Heart right ventricle (tissue), 16 donors: Measurements from ENCODE around the gene DNAH3. TPM values are rescaled to one million over a fixed set of nuclear protein-coding genes. Genes with fewer than 3 reads are reported as not detected.

ENCODE experiments used
- ATAC-seq, 8 donors: fragments of 200-7000 bp; cut with Tn5 transposase; one replicate each; pipeline ENCODE4 v1.9.1; 2020; ENCODE audit warnings: mild to moderate bottlenecking in 8 of 8, moderate library complexity in 8 of 8, moderate number of reproducible peaks in 1 of 8
- DNase-seq, 2 donors: peaks; one replicate each; pipeline ENCODE4 v3.0.0-alpha.2; 2020
- H3K27ac ChIP-seq, 10 donors: fragments of 200-600 bp; sonication (generic) in 2 of 10; one replicate each; pipeline versions ENCODE4 v1.5.0 to v1.8.0; 2020 to 2022; ENCODE audit warnings: mild to moderate bottlenecking in 3 of 10
- H3K27me3 ChIP-seq, 7 donors: fragments of 200-600 bp; one replicate each; pipeline ENCODE4 v1.8.0; 2021 to 2022; ENCODE audit warnings: mild to moderate bottlenecking in 2 of 7
- H3K36me3 ChIP-seq, 9 donors: fragments of 200-600 bp; sonication (generic) in 1 of 9; one replicate each; pipeline versions ENCODE4 v1.5.0 to v1.8.0; 2020 to 2022; ENCODE audit warnings: mild to moderate bottlenecking in 2 of 9
- H3K4me1 ChIP-seq, 9 donors: fragments of 200-600 bp; sonication (generic) in 1 of 9; one replicate each; pipeline versions ENCODE4 v1.5.0 to v1.8.0; 2020 to 2022; ENCODE audit warnings: mild to moderate bottlenecking in 4 of 9
- H3K4me3 ChIP-seq, 10 donors: fragments of 200-600 bp; sonication (generic) in 2 of 10; one replicate each; pipeline versions ENCODE4 v1.5.0 to v1.8.0; 2020 to 2022; ENCODE audit warnings: mild to moderate bottlenecking in 7 of 10, moderate library complexity in 2 of 10
- H3K9me3 ChIP-seq, 11 donors: fragments of 200-600 bp in 10 of 11; sonication (generic) in 2 of 11; one replicate each; pipeline versions ENCODE4 v1.5.0 to v1.8.0; 2013 to 2022; ENCODE audit warnings: mild to moderate bottlenecking in 2 of 11, control low read depth in 1 of 11, moderate library complexity in 1 of 11
- WGBS, 2 donors: extraction: QIAGEN DNeasy Blood & Tissue Kit; methylation state at CpG; one replicate each; pipeline ENCODE4 v1.1.7; 2013; ENCODE audit warnings: inconsistent platforms in 1 of 2; 5-methylcytosine and 5-hydroxymethylcytosine counted together
- intact Hi-C, 10 donors: fragments of 100-400 bp; cut with DNase I; formaldehyde crosslinking; loops; one replicate each; pipeline versions ENCODE4 v1.11.1 to v1.14.2; 2022
- polyA plus RNA-seq, 2 donors: library from polyadenylated mRNA; stranded (reverse); fragments of 200-250 nt; gene quantifications; one replicate each; pipeline ENCODE4 v1.2.3, GENCODE V29; 2013
- total RNA-seq, 10 donors: library from RNA; stranded (reverse); fragmentation: NEBNext Ultra II Directional in 3 of 10; extraction: Animal tissue kit (Norgen Biotek cat#: 25700) in 3 of 10; gene quantifications; one replicate each; pipeline versions ENCODE4 v1.2.1 to v1.2.4, GENCODE V29; 2021 to 2023
- TF ChIP-seq, protein P1 (sequence below), 9 donors: fragments of 200-600 bp; sonication (generic) in 2 of 9; IDR thresholded peaks; one replicate each; pipeline versions ENCODE4 v1.5.0 to v1.8.0; 2021 to 2022; ENCODE audit warnings: antibody characterized with exemption in 9 of 9, mild to moderate bottlenecking in 5 of 9, moderate library complexity in 1 of 9
- donor health status: Arrhythmogenic right ventricular cardiomyopathy.
- donor health status: ischemic (EF 13 %, LVEDD 7.1; RV severe dilation, severe dysfunction).
- donor health status: healthy with polysubstance abuse.
- donor health status: DM: no; HTN: yes; CAD: no.
- donor health status: DM: no; HTN: no; CAD: no.
- donor health status: ischemic (EF 25% LVEDD 6.9; RV normal size, moderate dysfunction).
- donor health status: ischemic (EF 25% LVEDD 5.7; RV mildly dilated, moderate dysfunction).
- donor health status: healthy.
- donor health status: DM: yes; HTN: yes; CAD: no.
- donor health status: Ischemic cardiomyopathy.
- donor health status: ischemic (EF 35%, LVEDD 5.7; RV mildly dilated, moderate dysfunction).
- donor health status: nonischemic (EF 11% LVEDD 7.7; RV severe dilation, severe dysfunction).
- donor health status: DM: yes; HTN: yes; CAD: no.
- donor health status: PGD.
- donor health status: ischemic (EF 29% LVEDD 5.4; RV normal size, mild dysfunction).
- donor health status: nonischemic (EF 23%, LVEDD 6.1; RV moderate dilation, normal function).

DNAH3 gene
- total and polyA plus RNA-seq, 12 donors, result 0.39 to 3.7 (median 1.0) TPM; not detected in 1

GRCh38 chr16:21088143-21088542 is 62.5 kb downstream of the DNAH3 start:
- Histone ChIP-seq H3K4me1 (peaks cover 0 to 2% (median 0%) of the 10 kb centered on the region in 9 donors), H3K27me3 (no peaks in the 10 kb centered on the region), H3K9me3 (peaks cover 0 to 10% (median 0%) of the 10 kb centered on the region in 11 donors), H3K27ac (no peak overlapping the region), H3K4me3 (no peak overlapping the region), H3K36me3 (no peaks in the 10 kb centered on the region)
- intact Hi-C loops, result loop anchor here in 4 of 10 donors (5.0 to 10.0 kb wide), 4 partner anchors 163 to 293 kb away; no protein-coding TSS in a partner anchor
- no peak for ATAC-seq
- TF ChIP-seq, protein P1, sequence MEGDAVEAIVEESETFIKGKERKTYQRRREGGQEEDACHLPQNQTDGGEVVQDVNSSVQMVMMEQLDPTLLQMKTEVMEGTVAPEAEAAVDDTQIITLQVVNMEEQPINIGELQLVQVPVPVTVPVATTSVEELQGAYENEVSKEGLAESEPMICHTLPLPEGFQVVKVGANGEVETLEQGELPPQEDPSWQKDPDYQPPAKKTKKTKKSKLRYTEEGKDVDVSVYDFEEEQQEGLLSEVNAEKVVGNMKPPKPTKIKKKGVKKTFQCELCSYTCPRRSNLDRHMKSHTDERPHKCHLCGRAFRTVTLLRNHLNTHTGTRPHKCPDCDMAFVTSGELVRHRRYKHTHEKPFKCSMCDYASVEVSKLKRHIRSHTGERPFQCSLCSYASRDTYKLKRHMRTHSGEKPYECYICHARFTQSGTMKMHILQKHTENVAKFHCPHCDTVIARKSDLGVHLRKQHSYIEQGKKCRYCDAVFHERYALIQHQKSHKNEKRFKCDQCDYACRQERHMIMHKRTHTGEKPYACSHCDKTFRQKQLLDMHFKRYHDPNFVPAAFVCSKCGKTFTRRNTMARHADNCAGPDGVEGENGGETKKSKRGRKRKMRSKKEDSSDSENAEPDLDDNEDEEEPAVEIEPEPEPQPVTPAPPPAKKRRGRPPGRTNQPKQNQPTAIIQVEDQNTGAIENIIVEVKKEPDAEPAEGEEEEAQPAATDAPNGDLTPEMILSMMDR (IDR thresholded peaks at IDR 0.05), result no peak
- 88 to 92% methylated on average over 3 of the region's 3 CpGs for WGBS, 2 donors
- DNase-seq, result no peak

DNA sequence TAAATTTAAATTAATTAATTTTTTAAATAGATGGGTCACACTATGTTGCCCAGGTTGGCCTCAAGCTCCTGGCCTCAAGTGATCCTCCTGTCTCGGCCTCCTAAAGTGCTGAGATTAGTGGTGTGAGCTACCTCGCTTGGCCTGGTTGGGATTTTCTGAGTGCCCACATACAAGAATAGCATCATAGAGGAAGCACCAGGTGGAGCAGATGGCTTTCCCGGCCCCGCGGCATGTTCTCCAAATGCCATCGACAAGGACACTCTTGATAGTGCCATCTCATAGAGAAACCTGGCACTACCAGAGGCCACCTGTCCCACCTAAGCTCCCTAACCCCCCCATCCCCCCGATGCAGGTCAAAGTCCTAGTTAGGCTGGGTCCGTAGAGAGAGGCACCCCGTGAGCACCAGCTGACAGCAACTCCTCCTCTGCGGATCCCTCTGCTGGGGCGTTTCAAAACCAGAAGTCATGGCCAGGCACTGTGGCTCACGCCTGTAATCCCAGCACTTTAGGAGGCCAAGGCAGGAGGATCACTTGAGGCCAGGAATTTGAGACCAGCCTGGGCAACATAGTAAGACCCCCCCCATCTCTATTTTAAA is 65.9 kb downstream of the DNAH3 start:
- no peak for DNase-seq
- peaks cover 0 to 2% (median 0%) of the 10 kb centered on the region in 9 donors for H3K4me1 ChIP-seq
- H3K9me3 ChIP-seq, result peaks cover 0 to 9% (median 0%) of the 10 kb centered on the region in 11 donors
- ATAC-seq, result no peak
- no peaks in the 10 kb centered on the region for H3K27me3 ChIP-seq
- H3K36me3 ChIP-seq, result no peaks in the 10 kb centered on the region
- WGBS, 2 donors, result 86 to 93% methylated on average over 12 of the region's 12 CpGs
- TF ChIP-seq, protein P1 (IDR thresholded peaks at IDR 0.05), result no peak
- no peak overlapping the region for H3K27ac ChIP-seq
- intact Hi-C loops, result loop anchor here in 8 of 10 donors (2.0 to 10.0 kb wide), 8 partner anchors 160 to 290 kb away; no protein-coding TSS in a partner anchor
- no peak overlapping the region for H3K4me3 ChIP-seq

GRCh38 chr16:21083729-21084268 is 66.8 kb downstream of the DNAH3 start:
- TF ChIP-seq, protein P1 (IDR thresholded peaks at IDR 0.05), result peak; percentile 66 to 87 (median 80)
- no peaks in the 10 kb centered on the region for H3K27me3 ChIP-seq
- H3K4me3 ChIP-seq, result no peak overlapping the region
- WGBS, 2 donors, result 32 to 37% methylated on average over 6 of the region's 6 CpGs
- ATAC-seq, result peak; percentile 88 to 96 (median 92)
- peak; percentile 69 for DNase-seq
- H3K36me3 ChIP-seq, result no peaks in the 10 kb centered on the region
- intact Hi-C loops, result loop anchor here (1.0 to 10.0 kb wide), 9 partner anchors 159 to 289 kb away; no protein-coding TSS in a partner anchor
- H3K4me1 ChIP-seq, result peaks cover 0 to 2% (median 0%) of the 10 kb centered on the region in 9 donors
- no peak overlapping the region for H3K27ac ChIP-seq
- no peaks in the 10 kb centered on the region for H3K9me3 ChIP-seq

GRCh38 chr16:21081329-21081728 is 69.3 kb downstream of the DNAH3 start:
- intact Hi-C loops, result loop anchor here in 3 of 10 donors (5.0 to 10.0 kb wide), 3 partner anchors 157 to 287 kb away; no protein-coding TSS in a partner anchor
- DNase-seq, result no peak
- H3K4me3 ChIP-seq, result no peak overlapping the region
- peaks cover 0 to 2% (median 0%) of the 10 kb centered on the region in 9 donors for H3K4me1 ChIP-seq
- 57 to 60% methylated on average over 8 of the region's 8 CpGs for WGBS, 2 donors
- H3K27ac ChIP-seq, result no peak overlapping the region
- TF ChIP-seq, protein P1 (IDR thresholded peaks at IDR 0.05), result no peak
- no peaks in the 10 kb centered on the region for H3K27me3 ChIP-seq
- no peaks in the 10 kb centered on the region for H3K36me3 ChIP-seq
- no peaks in the 10 kb centered on the region for H3K9me3 ChIP-seq
- ATAC-seq, result no peak
